ENCODE data around the gene TCOF1. TPM values are rescaled to one million over a fixed set of nuclear protein-coding genes. Genes with fewer than 3 reads are reported as not detected.

Gene TCOF1
- total RNA-seq, 1 donor from 2014 or later, result 32.5 TPM

- TF ChIP-seq, protein P1, sequence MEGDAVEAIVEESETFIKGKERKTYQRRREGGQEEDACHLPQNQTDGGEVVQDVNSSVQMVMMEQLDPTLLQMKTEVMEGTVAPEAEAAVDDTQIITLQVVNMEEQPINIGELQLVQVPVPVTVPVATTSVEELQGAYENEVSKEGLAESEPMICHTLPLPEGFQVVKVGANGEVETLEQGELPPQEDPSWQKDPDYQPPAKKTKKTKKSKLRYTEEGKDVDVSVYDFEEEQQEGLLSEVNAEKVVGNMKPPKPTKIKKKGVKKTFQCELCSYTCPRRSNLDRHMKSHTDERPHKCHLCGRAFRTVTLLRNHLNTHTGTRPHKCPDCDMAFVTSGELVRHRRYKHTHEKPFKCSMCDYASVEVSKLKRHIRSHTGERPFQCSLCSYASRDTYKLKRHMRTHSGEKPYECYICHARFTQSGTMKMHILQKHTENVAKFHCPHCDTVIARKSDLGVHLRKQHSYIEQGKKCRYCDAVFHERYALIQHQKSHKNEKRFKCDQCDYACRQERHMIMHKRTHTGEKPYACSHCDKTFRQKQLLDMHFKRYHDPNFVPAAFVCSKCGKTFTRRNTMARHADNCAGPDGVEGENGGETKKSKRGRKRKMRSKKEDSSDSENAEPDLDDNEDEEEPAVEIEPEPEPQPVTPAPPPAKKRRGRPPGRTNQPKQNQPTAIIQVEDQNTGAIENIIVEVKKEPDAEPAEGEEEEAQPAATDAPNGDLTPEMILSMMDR (IDR thresholded peaks at IDR 0.05), result no peak
- Mint-ChIP-seq H3K4me3 (ENCODE audit: unreplicated experiment) (no peak overlapping the region), H3K36me3 (ENCODE audit: unreplicated experiment) (no peaks in the 10 kb centered on the region), H3K27ac (ENCODE audit: unreplicated experiment) (peak overlapping the region; percentile 56), H3K9me3 (ENCODE audit: unreplicated experiment) (peaks cover 3% of the 10 kb centered on the region), H3K4me1 (ENCODE audit: unreplicated experiment) (peaks cover 40% of the 10 kb centered on the region), H3K27me3 (ENCODE audit: unreplicated experiment) (no peaks in the 10 kb centered on the region)
- no peak for DNase-seq (ENCODE audit: extremely low spot score, unreplicated experiment)
These were observed 37.4 kb upstream of the TCOF1 start for GRCh38 chr5:150320044-150320613.

DNA sequence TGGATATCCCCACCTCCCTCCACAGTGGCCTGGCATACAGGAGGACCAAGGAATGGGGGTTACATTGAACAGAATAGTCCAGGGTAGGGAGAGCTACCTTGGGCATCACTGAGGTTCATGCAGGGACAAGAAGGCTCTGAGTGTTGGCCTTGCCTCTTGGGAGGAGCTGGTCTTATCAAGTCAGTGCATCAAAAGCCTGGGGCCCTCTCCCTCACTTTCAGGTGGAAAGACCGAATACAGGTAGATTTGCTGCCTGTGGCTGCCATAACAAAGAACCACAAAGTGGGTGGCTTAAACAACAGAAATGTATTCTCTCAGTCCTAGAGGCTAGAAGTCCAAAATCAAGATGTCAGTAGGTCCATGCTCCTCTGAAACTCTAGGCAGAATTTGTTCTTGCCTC lies 36.3 kb upstream of the TCOF1 start:
- no peaks in the 10 kb centered on the region for H3K27me3 Mint-ChIP-seq (ENCODE audit: unreplicated experiment)
- TF ChIP-seq, protein P1 (IDR thresholded peaks at IDR 0.05), result no peak
- no peak for DNase-seq (ENCODE audit: extremely low spot score, unreplicated experiment)
- H3K27ac Mint-ChIP-seq (ENCODE audit: unreplicated experiment), result no peak overlapping the region
- peaks cover 3% of the 10 kb centered on the region for H3K9me3 Mint-ChIP-seq (ENCODE audit: unreplicated experiment)
- H3K4me3 Mint-ChIP-seq (ENCODE audit: unreplicated experiment), result no peak overlapping the region
- no peaks in the 10 kb centered on the region for H3K36me3 Mint-ChIP-seq (ENCODE audit: unreplicated experiment)
- peaks cover 40% of the 10 kb centered on the region for H3K4me1 Mint-ChIP-seq (ENCODE audit: unreplicated experiment)

GRCh38 chr5:150321784-150322183 lies 35.7 kb upstream of the TCOF1 start:
- peaks cover 40% of the 10 kb centered on the region for H3K4me1 Mint-ChIP-seq (ENCODE audit: unreplicated experiment)
- DNase-seq (ENCODE audit: extremely low spot score, unreplicated experiment), result no peak
- no peaks in the 10 kb centered on the region for H3K27me3 Mint-ChIP-seq (ENCODE audit: unreplicated experiment)
- peaks cover 3% of the 10 kb centered on the region for H3K9me3 Mint-ChIP-seq (ENCODE audit: unreplicated experiment)
- no peak overlapping the region for H3K4me3 Mint-ChIP-seq (ENCODE audit: unreplicated experiment)
- no peaks in the 10 kb centered on the region for H3K36me3 Mint-ChIP-seq (ENCODE audit: unreplicated experiment)
- TF ChIP-seq, protein P1 (IDR thresholded peaks at IDR 0.05), result no peak
- no peak overlapping the region for H3K27ac Mint-ChIP-seq (ENCODE audit: unreplicated experiment)

- Mint-ChIP-seq H3K36me3 (ENCODE audit: unreplicated experiment) (no peaks in the 10 kb centered on the region), H3K4me3 (ENCODE audit: unreplicated experiment) (no peak overlapping the region), H3K4me1 (ENCODE audit: unreplicated experiment) (peaks cover 36% of the 10 kb centered on the region), H3K27me3 (ENCODE audit: unreplicated experiment) (no peaks in the 10 kb centered on the region), H3K9me3 (ENCODE audit: unreplicated experiment) (peaks cover 3% of the 10 kb centered on the region), H3K27ac (ENCODE audit: unreplicated experiment) (no peak overlapping the region)
- TF ChIP-seq, protein P1 (IDR thresholded peaks at IDR 0.05), result no peak
- DNase-seq (ENCODE audit: extremely low spot score, unreplicated experiment), result no peak
These were observed 35.3 kb upstream of the TCOF1 start for GRCh38 chr5:150322202-150322601.

DNA sequence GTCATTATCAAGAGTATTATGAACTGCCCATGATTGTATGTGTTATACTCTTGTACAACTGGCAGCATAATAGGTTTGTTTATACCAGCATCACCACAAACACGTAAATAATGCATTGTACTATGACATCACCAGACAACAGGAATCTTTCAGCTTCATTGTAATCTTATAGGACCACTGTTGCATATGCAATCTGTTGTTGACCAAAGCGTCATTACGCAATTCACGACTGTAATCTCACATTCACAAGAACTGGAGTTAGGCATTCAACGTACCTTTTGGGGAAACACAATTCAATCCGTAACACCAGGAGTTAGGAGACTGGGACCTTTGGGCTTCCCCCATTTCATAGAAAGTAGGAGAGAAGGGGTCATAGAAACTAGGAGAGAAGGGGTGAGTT lies 34.4 kb upstream of the TCOF1 start:
- no peak for DNase-seq (ENCODE audit: extremely low spot score, unreplicated experiment)
- no peak overlapping the region for H3K4me3 Mint-ChIP-seq (ENCODE audit: unreplicated experiment)
- H3K4me1 Mint-ChIP-seq (ENCODE audit: unreplicated experiment), result peaks cover 27% of the 10 kb centered on the region
- no peaks in the 10 kb centered on the region for H3K27me3 Mint-ChIP-seq (ENCODE audit: unreplicated experiment)
- H3K9me3 Mint-ChIP-seq (ENCODE audit: unreplicated experiment), result peaks cover 3% of the 10 kb centered on the region
- TF ChIP-seq, protein P1 (IDR thresholded peaks at IDR 0.05), result no peak
- no peak overlapping the region for H3K27ac Mint-ChIP-seq (ENCODE audit: unreplicated experiment)
- H3K36me3 Mint-ChIP-seq (ENCODE audit: unreplicated experiment), result no peaks in the 10 kb centered on the region
